ENCODE data around the gene ZFYVE21. TPM values are rescaled to one million over a fixed set of nuclear protein-coding genes. Genes with fewer than 3 reads are reported as not detected.
A peak's percentile ranks its signal among the peaks of the same experiment; 100 is the strongest.

The ZFYVE21 gene
- total RNA-seq, 1 donor from 2014 or later: 48.1 TPM

DNA sequence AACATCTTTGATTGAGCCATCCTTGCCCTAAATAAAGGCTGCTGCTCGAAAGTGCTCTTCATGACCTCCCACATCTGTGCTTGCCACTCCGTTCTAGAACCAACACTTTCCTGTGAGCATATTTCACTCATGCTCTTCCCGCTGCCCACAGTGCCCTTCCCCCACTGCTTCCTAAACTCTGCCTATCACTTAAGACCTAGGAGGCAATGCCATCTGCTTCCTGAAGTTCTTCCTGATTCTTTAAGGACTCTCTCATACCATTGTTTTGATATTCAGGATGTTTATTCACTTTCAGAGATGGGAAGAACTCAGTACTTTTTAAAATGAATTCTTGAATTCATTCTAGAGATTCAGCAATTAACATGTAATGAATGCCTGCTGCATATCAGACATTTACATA is 49.9 kb downstream of the ZFYVE21 start:
- DNase-seq (ENCODE audit: low spot score): peak; percentile 45
- Mint-ChIP-seq H3K27me3 (ENCODE audit: unreplicated experiment) (peaks cover 7% of the 10 kb centered on the region), H3K9me3 (ENCODE audit: unreplicated experiment) (peaks cover 6% of the 10 kb centered on the region), H3K27ac (ENCODE audit: unreplicated experiment) (peak overlapping the region; percentile 97), H3K36me3 (ENCODE audit: low read depth, unreplicated experiment) (peaks cover 31% of the 10 kb centered on the region), H3K4me1 (ENCODE audit: unreplicated experiment) (peaks cover 29% of the 10 kb centered on the region), H3K4me3 (ENCODE audit: unreplicated experiment) (peak overlapping the region; percentile 85)
- no peak for TF ChIP-seq CTCF (IDR thresholded peaks at IDR 0.05; ENCODE audit: unreplicated experiment)

GRCh38 chr14:103767336-103767894 is 51.8 kb downstream of the ZFYVE21 start:
- TF ChIP-seq CTCF (IDR thresholded peaks at IDR 0.05; ENCODE audit: unreplicated experiment): no peak
- H3K27me3 Mint-ChIP-seq (ENCODE audit: unreplicated experiment): peaks cover 7% of the 10 kb centered on the region
- peak overlapping the region; percentile 3 for H3K27ac Mint-ChIP-seq (ENCODE audit: unreplicated experiment)
- peaks cover 6% of the 10 kb centered on the region for H3K9me3 Mint-ChIP-seq (ENCODE audit: unreplicated experiment)
- DNase-seq (ENCODE audit: low spot score): no peak
- peaks cover 38% of the 10 kb centered on the region for H3K36me3 Mint-ChIP-seq (ENCODE audit: low read depth, unreplicated experiment)
- no peak overlapping the region for H3K4me3 Mint-ChIP-seq (ENCODE audit: unreplicated experiment)
- H3K4me1 Mint-ChIP-seq (ENCODE audit: unreplicated experiment): peaks cover 28% of the 10 kb centered on the region

DNA sequence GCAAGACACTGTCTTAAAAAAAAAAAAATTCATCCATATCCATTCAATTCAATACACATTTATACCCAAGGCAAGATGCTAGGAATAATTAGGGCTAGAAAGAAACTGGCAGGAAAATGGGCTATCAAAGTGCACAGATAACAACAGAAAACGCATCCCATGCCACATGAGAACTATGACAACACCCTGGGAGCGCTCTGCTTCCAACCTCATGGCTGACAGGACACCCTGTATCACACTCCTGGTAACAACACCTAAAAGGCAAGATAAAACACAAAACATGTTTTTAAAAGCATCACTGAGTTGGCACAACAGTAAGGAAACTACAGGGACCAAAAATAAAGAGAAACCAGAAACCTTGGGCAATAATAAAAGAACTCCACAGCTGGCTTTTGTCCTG is 54.9 kb downstream of the ZFYVE21 start:
- TF ChIP-seq CTCF (IDR thresholded peaks at IDR 0.05; ENCODE audit: unreplicated experiment): no peak
- DNase-seq (ENCODE audit: low spot score): no peak
- Mint-ChIP-seq H3K9me3 (ENCODE audit: unreplicated experiment) (peaks cover 2% of the 10 kb centered on the region), H3K27ac (ENCODE audit: unreplicated experiment) (no peak overlapping the region), H3K4me3 (ENCODE audit: unreplicated experiment) (no peak overlapping the region), H3K27me3 (ENCODE audit: unreplicated experiment) (peaks cover 4% of the 10 kb centered on the region), H3K4me1 (ENCODE audit: unreplicated experiment) (peaks cover 22% of the 10 kb centered on the region), H3K36me3 (ENCODE audit: low read depth, unreplicated experiment) (peaks cover 30% of the 10 kb centered on the region)

DNA sequence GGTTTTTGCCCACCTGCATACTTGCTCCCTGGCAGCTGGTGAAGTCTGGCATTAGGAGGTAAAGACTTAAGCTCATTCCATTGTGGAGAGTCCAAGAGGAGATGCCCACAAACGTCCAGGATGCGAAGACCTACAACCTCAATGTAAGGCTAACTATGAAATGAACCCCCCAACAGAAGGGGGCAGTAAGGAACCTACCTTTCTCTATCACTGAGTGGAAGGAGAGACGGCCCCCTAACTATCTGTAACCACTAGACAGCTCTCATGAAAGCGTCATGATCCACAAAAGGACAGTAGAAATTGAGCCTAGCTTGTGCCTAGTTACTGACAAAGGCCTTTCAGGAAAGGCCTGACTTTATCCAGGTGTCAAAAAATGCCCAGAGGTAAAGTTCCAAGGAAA is 55.3 kb downstream of the ZFYVE21 start:
- no peak overlapping the region for H3K27ac Mint-ChIP-seq (ENCODE audit: unreplicated experiment)
- H3K4me1 Mint-ChIP-seq (ENCODE audit: unreplicated experiment): peaks cover 19% of the 10 kb centered on the region
- no peak overlapping the region for H3K4me3 Mint-ChIP-seq (ENCODE audit: unreplicated experiment)
- peaks cover 31% of the 10 kb centered on the region for H3K36me3 Mint-ChIP-seq (ENCODE audit: low read depth, unreplicated experiment)
- no peak for DNase-seq (ENCODE audit: low spot score)
- H3K27me3 Mint-ChIP-seq (ENCODE audit: unreplicated experiment): peaks cover 4% of the 10 kb centered on the region
- H3K9me3 Mint-ChIP-seq (ENCODE audit: unreplicated experiment): no peaks in the 10 kb centered on the region
- no peak for TF ChIP-seq CTCF (IDR thresholded peaks at IDR 0.05; ENCODE audit: unreplicated experiment)

DNA sequence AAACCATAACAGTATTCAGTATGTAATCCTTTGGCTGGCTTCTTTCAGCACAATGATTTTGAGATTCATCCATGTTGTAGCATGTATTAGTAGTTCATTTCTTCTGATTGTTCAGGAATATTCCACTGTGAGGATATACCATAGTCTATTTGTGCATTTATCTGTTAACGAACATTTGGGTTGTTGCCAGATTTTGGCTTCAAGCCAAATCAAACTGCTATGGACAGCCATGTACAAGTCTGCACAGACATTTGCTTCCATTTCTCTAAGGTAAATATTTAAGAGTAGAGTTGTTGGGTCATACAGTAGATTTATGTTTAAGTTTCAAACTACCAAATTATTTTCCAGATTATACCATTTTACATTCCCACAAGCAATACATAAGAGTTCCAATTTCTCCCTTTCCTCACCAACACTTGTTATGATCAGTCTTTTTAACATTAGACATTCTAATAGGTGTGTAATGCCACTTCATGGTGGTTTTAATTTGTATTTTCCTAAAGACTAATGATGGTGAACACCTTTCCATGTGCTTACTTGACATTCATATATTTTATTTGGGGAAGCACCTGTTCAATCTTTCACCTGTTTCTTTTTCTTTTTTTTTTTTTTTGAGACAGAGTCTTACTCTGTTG is 56.6 kb downstream of the ZFYVE21 start:
- Mint-ChIP-seq H3K9me3 (ENCODE audit: unreplicated experiment) (no peaks in the 10 kb centered on the region), H3K27me3 (ENCODE audit: unreplicated experiment) (peaks cover 4% of the 10 kb centered on the region), H3K4me1 (ENCODE audit: unreplicated experiment) (peaks cover 14% of the 10 kb centered on the region), H3K27ac (ENCODE audit: unreplicated experiment) (no peak overlapping the region), H3K36me3 (ENCODE audit: low read depth, unreplicated experiment) (peaks cover 36% of the 10 kb centered on the region), H3K4me3 (ENCODE audit: unreplicated experiment) (no peak overlapping the region)
- no peak for DNase-seq (ENCODE audit: low spot score)
- TF ChIP-seq CTCF (IDR thresholded peaks at IDR 0.05; ENCODE audit: unreplicated experiment): no peak
